IMR-90 (cell line): ENCODE results near the gene FLYWCH1. TPM values are rescaled to one million over a fixed set of nuclear protein-coding genes. Genes with fewer than 3 reads are reported as not detected.
"Not testable (repeated sequence)": the region's sequence is repeated elsewhere in the genome, so short reads cannot be mapped to it uniquely, and the experiment has no call there.

Experiments
- ATAC-seq: fragments of 200-7000 bp; cut with Tn5 transposase; 2 replicates; pipeline ENCODE4 v1.9.1; 2020; ENCODE audit warnings: low read depth, mild to moderate bottlenecking, moderate library complexity
- BruUV-seq: library from RNA; stranded (reverse); fragments of 400-500 nt; replicated peaks from 2 replicates; lab custom pipeline; 2021; lab: Mats Ljungman, UMichigan
- CTCF ChIA-PET: fragments of 300-600 bp; formaldehyde crosslinking; extraction: SDS; loops from one replicate; lab custom pipeline; 2021; ENCODE audit warnings: antibody characterized with exemption; lab: Yijun Ruan, JAX
- POLR2A ChIA-PET: fragments of 300-600 bp; sonication (Branson Sonifier 250); formaldehyde crosslinking; loops from one replicate; lab custom pipeline; 2022; ENCODE audit warnings: antibody characterized with exemption; ENCODE audit not compliant: unreplicated experiment; lab: Charles Lee
- DNase-seq: peaks from one replicate; pipeline ENCODE4 v3.0.0; 2013
- H2AFZ ChIP-seq: replicated peaks from 2 replicates; pipeline ENCODE3; 2013; ENCODE audit warnings: low read length, mild to moderate bottlenecking; ENCODE audit not compliant: poor library complexity
- H2AK5ac ChIP-seq: 2 replicates; pipeline ENCODE4 v1.6.1; 2013; ENCODE audit warnings: low read depth, low read length, inconsistent platforms
- H2AK9ac ChIP-seq: replicated peaks from 2 replicates; pipeline ENCODE3; 2013; ENCODE audit warnings: mild to moderate bottlenecking, low read depth, low read length, moderate library complexity; ENCODE audit not compliant: poor library complexity
- H2BK120ac ChIP-seq: 2 replicates; pipeline ENCODE4 v1.6.1; 2013; ENCODE audit warnings: low read depth, low read length, inconsistent platforms
- H2BK15ac ChIP-seq: 3 replicates; pipeline ENCODE4 v1.6.1; 2013; ENCODE audit warnings: low read depth, low read length, inconsistent platforms
- H2BK20ac ChIP-seq: 2 replicates; pipeline ENCODE4 v1.6.1; 2013; ENCODE audit warnings: low read depth, mild to moderate bottlenecking, inconsistent platforms, low read length, moderate library complexity
- H2BK5ac ChIP-seq: 2 replicates; pipeline ENCODE4 v1.6.1; 2013; ENCODE audit warnings: mild to moderate bottlenecking, low read depth, low read length, inconsistent platforms; ENCODE audit not compliant: poor library complexity, severe bottlenecking
- H3K14ac ChIP-seq: replicated peaks from 2 replicates; pipeline ENCODE4 v1.6.1; 2013; ENCODE audit warnings: low read depth, low read length, inconsistent platforms
- H3K18ac ChIP-seq: 2 replicates; pipeline ENCODE4 v1.6.1; 2013; ENCODE audit warnings: low read depth, low read length, control low read depth
- H3K23ac ChIP-seq: 2 replicates; pipeline ENCODE4 v1.6.1; 2013; ENCODE audit warnings: low read depth, low read length, inconsistent platforms
- H3K27ac ChIP-seq: 2 replicates; pipeline ENCODE4 v1.5.1; 2013; ENCODE audit warnings: mild to moderate bottlenecking, control low read depth, low read length; ENCODE audit not compliant: insufficient read depth
- H3K27me3 ChIP-seq: 2 replicates; pipeline ENCODE4 v1.6.1; 2013; ENCODE audit warnings: low read length; ENCODE audit not compliant: control insufficient read depth, insufficient read depth
- H3K36me3 ChIP-seq: 2 replicates; pipeline ENCODE4 v1.6.1; 2013; ENCODE audit warnings: low read length, mixed read lengths; ENCODE audit not compliant: control insufficient read depth, insufficient read depth
- H3K4ac ChIP-seq: 2 replicates; pipeline ENCODE4 v1.6.1; 2013; ENCODE audit warnings: low read depth, low read length, inconsistent platforms
- H3K4me1 ChIP-seq: 2 replicates; pipeline ENCODE4 v1.6.1; 2013; ENCODE audit warnings: low read length, mixed read lengths; ENCODE audit not compliant: control insufficient read depth, insufficient read depth
- H3K4me2 ChIP-seq: 2 replicates; pipeline ENCODE4 v1.6.1; 2013; ENCODE audit warnings: low read depth, mild to moderate bottlenecking, control low read depth, low read length, moderate library complexity
- H3K4me3 ChIP-seq: 2 replicates; pipeline ENCODE4 v1.5.1; 2013; ENCODE audit warnings: low read depth, mild to moderate bottlenecking, control low read depth, low read length, moderate library complexity; ENCODE audit not compliant: insufficient read depth
- H3K56ac ChIP-seq: 2 replicates; pipeline ENCODE4 v1.6.1; 2013; ENCODE audit warnings: low read length, inconsistent platforms; ENCODE audit not compliant: insufficient read depth; ENCODE audit errors: extremely low read depth
- H3K79me1 ChIP-seq, 2 experiments: 2 replicates each; pipeline ENCODE4 v1.6.1; 2013; ENCODE audit warnings: low read length in 2 of 2, inconsistent platforms in 1 of 2, low read depth in 1 of 2
- H3K9ac ChIP-seq: 2 replicates; pipeline ENCODE4 v1.6.1; 2013; ENCODE audit warnings: low read depth, low read length, control low read depth
- H3K9me1 ChIP-seq: 2 replicates; pipeline ENCODE4 v1.6.1; 2013; ENCODE audit warnings: low read length, inconsistent platforms; ENCODE audit not compliant: insufficient read depth
- H3K9me3 ChIP-seq: 2 replicates; pipeline ENCODE4 v1.6.1; 2013; ENCODE audit warnings: low read length; ENCODE audit not compliant: control insufficient read depth, insufficient read depth
- H4K20me1 ChIP-seq: 2 replicates; pipeline ENCODE4 v1.6.1; 2013; ENCODE audit warnings: low read length, inconsistent platforms; ENCODE audit not compliant: insufficient read depth
- H4K5ac ChIP-seq: 2 replicates; pipeline ENCODE4 v1.6.1; 2013; ENCODE audit warnings: mild to moderate bottlenecking, low read depth, low read length, control low read depth
- H4K8ac ChIP-seq, 2 experiments: 2 replicates each; pipeline ENCODE4 v1.6.1; 2013; ENCODE audit warnings: low read depth in 2 of 2, low read length in 2 of 2, control low read depth in 1 of 2, inconsistent platforms in 1 of 2
- H4K91ac ChIP-seq: 2 replicates; pipeline ENCODE4 v1.6.1; 2013; ENCODE audit warnings: low read depth, low read length, inconsistent platforms; ENCODE audit not compliant: insufficient read depth
- BHLHE40 ChIP-seq: fragments of 150-350 bp; IDR thresholded peaks from 2 replicates; pipeline ENCODE4 v1.6.1; 2016; ENCODE audit warnings: mild to moderate bottlenecking, low read depth, low read length
- CEBPB ChIP-seq: IDR thresholded peaks from 2 replicates; pipeline ENCODE4 v1.6.1; 2012; ENCODE audit warnings: low read depth, low read length, improper control_type of control experiment
- CHD1 ChIP-seq: IDR thresholded peaks from 2 replicates; pipeline ENCODE4 v1.6.1; 2012; ENCODE audit warnings: low read depth, low read length, improper control_type of control experiment
- CTCF ChIP-seq: conservative IDR thresholded peaks from 2 replicates; pipeline ENCODE4 v1.5.1; 2012; ENCODE audit warnings: mild to moderate bottlenecking, low read depth, low read length, improper control_type of control experiment
- RAD21 ChIP-seq: IDR thresholded peaks from 2 replicates; pipeline ENCODE4 v1.6.1; 2012; ENCODE audit warnings: low read length, improper control_type of control experiment
- SMC3 ChIP-seq: fragments of 150-350 bp; IDR thresholded peaks from 2 replicates; pipeline ENCODE4 v1.6.1; 2016; ENCODE audit warnings: low read depth, mild to moderate bottlenecking, antibody characterized with exemption, low read length, moderate library complexity
- WGBS, 2 experiments: methylation state at CpG; one replicate each; pipeline versions ENCODE4 v1.1.5 to v1.1.7; 2013; ENCODE audit warnings: missing lambda C conversion rate in 2 of 2; ENCODE audit not compliant: insufficient read length in 1 of 2; ENCODE audit errors: extremely low coverage in 2 of 2; 5-methylcytosine and 5-hydroxymethylcytosine counted together
- dilution Hi-C: fragments of 300-500 bp; cut with HindIII; formaldehyde crosslinking; loops from one replicate; pipeline ENCODE4 v1.14.3; 2018; ENCODE audit warnings: low sequenced_read_pairs; ENCODE audit not compliant: unreplicated experiment
- in situ Hi-C: fragments of 300-500 bp; cut with MboI; formaldehyde crosslinking; loops from 3 replicates; pipeline ENCODE4 v1.14.3; 2019; ENCODE audit warnings: low sequenced_read_pairs, inconsistent platforms, mixed read lengths
- intact Hi-C: fragments of 100-400 bp; cut with micrococcal nuclease; formaldehyde crosslinking; loops from 2 replicates; pipeline ENCODE4 v1.10.0; 2022
- polyA plus RNA-seq, 3 experiments: library from polyadenylated mRNA; depleted of rRNA; stranded (reverse); fragments of >200 nt; gene quantifications; 2 replicates each; pipeline ENCODE4 v1.2.3, GENCODE V29; 2012; ENCODE audit warnings: low replicate concordance in 1 of 3
- total RNA-seq: library from RNA; depleted of rRNA; stranded (reverse); fragments of >200 nt; gene quantifications from 2 replicates; pipeline ENCODE4 v1.2.3, GENCODE V29; 2012

FLYWCH1 gene
- total and polyA plus RNA-seq, 2 of the 4 experiments (the other 2 are of a cell fraction): 14.3 to 25.2 TPM

GRCh38 chr16:2927010-2927646 is 15.4 kb downstream of the FLYWCH1 start:
- Histone ChIP-seq H2BK20ac (no peak overlapping the region), H3K4me1 (no peaks in the 10 kb centered on the region), H3K4me3 (no peak overlapping the region), H3K9ac (no peak overlapping the region), H2AK9ac (peak overlapping the region; percentile 73), H4K8ac (peak overlapping the region in 1 of 2 experiments; percentile 74; a peak in 1 of 4 replicates), H2AFZ (peak overlapping the region; percentile 86), H4K91ac (no peak overlapping the region), H2AK5ac (no peak overlapping the region), H2BK15ac (no peak overlapping the region), H3K56ac (no peak overlapping the region), H3K9me3 (no peaks in the 10 kb centered on the region), H2BK120ac (no peak overlapping the region), H3K27ac (no peak overlapping the region), H3K79me1 (peaks cover 6 to 35% of the 10 kb centered on the region in 2 experiments), H4K20me1 (peaks cover 6% of the 10 kb centered on the region; the same call in 1 of the 2 replicates), H3K27me3 (no peaks in the 10 kb centered on the region), H3K36me3 (peaks cover 24% of the 10 kb centered on the region), H3K9me1 (no peaks in the 10 kb centered on the region), H3K23ac (no peak overlapping the region), H3K18ac (no peak overlapping the region), H2BK5ac (no peak overlapping the region), H4K5ac (no peak overlapping the region), H3K4ac (0 out of 2 replicates have a peak overlapping the region, but pooled peaks have one; percentile 57), H3K4me2 (peak overlapping the region; percentile 59), H3K14ac (no peak overlapping the region)
- in situ Hi-C loops: no loop called here
- dilution Hi-C loops: no loop called here
- no TSS peak for BruUV-seq
- WGBS, 2 experiments: 22% methylated on average over 7 of the region's 19 CpGs; no CpG with 5 or more reads in 1 of the 2 experiments
- ChIA-PET POLR2A (no interaction called here), CTCF (interaction anchor here (0.6 to 1.2 kb wide), 7 partner anchors 10 to 88 kb away, joined by 3 to 5 read pairs (median 3); no protein-coding TSS in a partner anchor)
- DNase-seq (peak; percentile 80), ATAC-seq (peak; percentile 99)
- intact Hi-C loops: no loop called here
- TF ChIP-seq BHLHE40 (no peak), CHD1 (no peak), SMC3 (peak; percentile 56; the same call in 1 of the 2 replicates), CEBPB (no peak), CTCF (peak; percentile 95), RAD21 (peak; percentile 75)

- ATAC-seq, H3K9me1 ChIP-seq, BruUV-seq, H2BK120ac ChIP-seq, H3K4me2 ChIP-seq, H4K91ac ChIP-seq, H2BK5ac ChIP-seq, H3K23ac ChIP-seq, H2AFZ ChIP-seq, CTCF ChIA-PET, DNase-seq, H3K18ac ChIP-seq, H3K9ac ChIP-seq, H3K9me3 ChIP-seq, dilution Hi-C loops, H2AK9ac ChIP-seq, in situ Hi-C loops, H3K4me3 ChIP-seq, H4K8ac ChIP-seq, H3K56ac ChIP-seq, H3K4me1 ChIP-seq, H3K14ac ChIP-seq, H3K27me3 ChIP-seq, H2BK15ac ChIP-seq, H2BK20ac ChIP-seq, H4K5ac ChIP-seq, intact Hi-C loops, H3K4ac ChIP-seq, H4K20me1 ChIP-seq, POLR2A ChIA-PET, H2AK5ac ChIP-seq, H3K27ac ChIP-seq: not testable (repeated sequence)
- H3K36me3 ChIP-seq: peaks cover 19% of the 10 kb centered on the region
- 79% methylated on average over 2 of the region's 4 CpGs; no CpG with 5 or more reads in 1 of the 2 experiments for WGBS, 2 experiments
- peaks cover 6 to 32% of the 10 kb centered on the region in 2 experiments for H3K79me1 ChIP-seq
These were observed 16.4 kb downstream of the FLYWCH1 start for GRCh38 chr16:2928151-2928550.
